Heart left ventricle (tissue), 16 donors: ENCODE results near the gene HTRA3. TPM values are rescaled to one million over a fixed set of nuclear protein-coding genes. Genes with fewer than 3 reads are reported as not detected.

ENCODE experiments used
- ATAC-seq, 4 donors: fragments of 200-7000 bp; cut with Tn5 transposase; one replicate each; pipeline ENCODE4 v1.9.1; 2020 to 2022; ENCODE audit warnings: moderate library complexity in 4 of 4, mild to moderate bottlenecking in 3 of 4, moderate number of reproducible peaks in 1 of 4
- DNase-seq, 5 donors: peaks; one replicate each; pipeline ENCODE4 v3.0.0-alpha.2; 2020
- H3K27ac ChIP-seq, 12 donors: fragments of 200-600 bp; sonication (generic) in 4 of 12; one replicate each; pipeline versions ENCODE4 v1.5.0 to v1.8.0; 2016 to 2022; ENCODE audit warnings: mild to moderate bottlenecking in 2 of 12
- H3K27me3 ChIP-seq, 9 donors: fragments of 200-600 bp; sonication (generic) in 2 of 9; one replicate each; pipeline versions ENCODE4 v1.5.1 to v1.8.0; 2016 to 2022; ENCODE audit warnings: mild to moderate bottlenecking in 3 of 9
- H3K36me3 ChIP-seq, 9 donors: fragments of 200-600 bp; sonication (generic) in 2 of 9; one replicate each; pipeline versions ENCODE4 v1.5.0 to v1.8.0; 2018 to 2022; ENCODE audit warnings: mild to moderate bottlenecking in 2 of 9
- H3K4me1 ChIP-seq, 12 donors: fragments of 200-600 bp; sonication (generic) in 4 of 12; one replicate each; pipeline versions ENCODE4 v1.5.0 to v1.8.0; 2016 to 2022; ENCODE audit warnings: mild to moderate bottlenecking in 3 of 12
- H3K4me3 ChIP-seq, 12 donors: fragments of 200-600 bp; sonication (generic) in 4 of 12; one replicate each; pipeline versions ENCODE4 v1.5.0 to v1.8.0; 2017 to 2022; ENCODE audit warnings: mild to moderate bottlenecking in 9 of 12, moderate library complexity in 4 of 12
- H3K9me3 ChIP-seq, 12 donors: fragments of 200-600 bp; sonication (generic) in 4 of 12; one replicate each; pipeline versions ENCODE4 v1.5.0 to v1.8.0; 2016 to 2022; ENCODE audit warnings: mild to moderate bottlenecking in 1 of 12
- CTCF ChIP-seq, 12 donors: fragments of 200-600 bp; sonication (generic) in 4 of 12; IDR thresholded peaks; one replicate each; pipeline versions ENCODE4 v1.5.0 to v1.8.0; 2018 to 2022; ENCODE audit warnings: antibody characterized with exemption in 12 of 12, mild to moderate bottlenecking in 5 of 12
- POLR2A ChIP-seq, 2 donors: fragments of 450-650 bp; IDR thresholded peaks; one replicate each; pipeline ENCODE4 v1.6.1; 2017; ENCODE audit warnings: antibody characterized with exemption in 2 of 2, mild to moderate bottlenecking in 2 of 2, moderate library complexity in 2 of 2
- WGBS, 4 donors: extraction: QIAGEN DNeasy Blood & Tissue Kit in 2 of 4; methylation state at CpG; one replicate each; pipeline versions ENCODE4 v1.1.5 to v1.1.7; 2013 to 2018; 5-methylcytosine and 5-hydroxymethylcytosine counted together
- intact Hi-C, 10 donors: fragments of 100-400 bp; cut with DNase I; formaldehyde crosslinking; loops; one replicate each; pipeline versions ENCODE4 v1.11.1 to v1.14.2; 2022
- polyA plus RNA-seq, 2 donors: library from polyadenylated mRNA; stranded (reverse); fragments of 200-250 nt; gene quantifications; one replicate each; pipeline ENCODE4 v1.2.3, GENCODE V29; 2013
- total RNA-seq, 9 donors: library from RNA; depleted of rRNA in 2 of 9; stranded (reverse); fragments of >200 nt in 2 of 9; fragmentation: NEBNext Ultra II Directional in 3 of 9; extraction: Animal tissue kit (Norgen Biotek cat#: 25700) in 3 of 9; gene quantifications; one replicate each; pipeline versions ENCODE4 v1.1.0 to v1.2.4, GENCODE V29; 2016 to 2023
- donor health status: ischemic (EF 13 %, LVEDD 7.1; RV severe dilation, severe dysfunction).
- donor health status: healthy with polysubstance abuse.
- donor health status: DM: no; HTN: yes; CAD: no.
- donor health status: DM: no; HTN: no; CAD: no.
- donor health status: ischemic (EF 25% LVEDD 6.9; RV normal size, moderate dysfunction).
- donor health status: ischemic (EF 25% LVEDD 5.7; RV mildly dilated, moderate dysfunction).
- donor health status: healthy.
- donor health status: DM: yes; HTN: yes; CAD: no.
- donor health status: ischemic (EF 35%, LVEDD 5.7; RV mildly dilated, moderate dysfunction).
- donor health status: nonischemic (EF 11% LVEDD 7.7; RV severe dilation, severe dysfunction).
- donor health status: DM: yes; HTN: yes; CAD: no.
- donor health status: PGD.
- donor health status: ischemic (EF 29% LVEDD 5.4; RV normal size, mild dysfunction).
- donor health status: nonischemic (EF 23%, LVEDD 6.1; RV moderate dilation, normal function).

The HTRA3 gene
- total and polyA plus RNA-seq, 11 donors, result 26.8 to 84.6 (median 50.1) TPM

GRCh38 chr4:8316251-8316771 is 46.8 kb downstream of the HTRA3 start:
- H3K9me3 ChIP-seq, result peaks cover 0 to 12% (median 0%) of the 10 kb centered on the region in 12 donors
- ATAC-seq, result no peak
- no peak for DNase-seq
- peak overlapping the region in 8 of 12 donors; percentile 18 to 73 (median 49) for H3K27ac ChIP-seq
- intact Hi-C loops, result loop anchor here in 4 of 10 donors (5.0 kb wide), 3 partner anchors 34 to 81 kb away; no protein-coding TSS in a partner anchor
- H3K27me3 ChIP-seq, result no peaks in the 10 kb centered on the region
- H3K4me1 ChIP-seq, result peaks cover 6 to 47% (median 20%) of the 10 kb centered on the region in 12 donors
- H3K4me3 ChIP-seq, result no peak overlapping the region
- no peak for TF ChIP-seq POLR2A (IDR thresholded peaks at IDR 0.05)
- no peak for TF ChIP-seq CTCF (IDR thresholded peaks at IDR 0.05)
- 82 to 92% (median 86%) methylated on average over 10 of the region's 10 CpGs for WGBS, 4 donors
- H3K36me3 ChIP-seq, result no peaks in the 10 kb centered on the region

GRCh38 chr4:8316911-8317351 is 47.4 kb downstream of the HTRA3 start:
- Histone ChIP-seq H3K27me3 (no peaks in the 10 kb centered on the region), H3K27ac (peak overlapping the region in 5 of 12 donors; percentile 19 to 45 (median 39)), H3K36me3 (no peaks in the 10 kb centered on the region), H3K9me3 (peaks cover 0 to 12% (median 0%) of the 10 kb centered on the region in 12 donors), H3K4me1 (peaks cover 6 to 47% (median 20%) of the 10 kb centered on the region in 12 donors), H3K4me3 (no peak overlapping the region)
- peak in 1 of 5 donors; percentile 7 for DNase-seq
- ATAC-seq, result no peak
- intact Hi-C loops, result loop anchor here in 4 of 10 donors (5.0 kb wide), 3 partner anchors 35 to 80 kb away; no protein-coding TSS in a partner anchor
- TF ChIP-seq POLR2A (IDR thresholded peaks at IDR 0.05), result no peak
- 83 to 92% (median 87%) methylated on average over 14 to 15 of the region's 15 CpGs for WGBS, 4 donors

- Histone ChIP-seq H3K4me3 (no peak overlapping the region), H3K4me1 (peaks cover 6 to 47% (median 20%) of the 10 kb centered on the region in 12 donors), H3K27me3 (no peaks in the 10 kb centered on the region), H3K36me3 (no peaks in the 10 kb centered on the region), H3K27ac (peak overlapping the region in 4 of 12 donors; percentile 24 to 94 (median 40)), H3K9me3 (peaks cover 0 to 9% (median 0%) of the 10 kb centered on the region in 12 donors)
- 79 to 83% (median 83%) methylated on average over 6 of the region's 6 CpGs for WGBS, 4 donors
- TF ChIP-seq CTCF (IDR thresholded peaks at IDR 0.05) (no peak), POLR2A (IDR thresholded peaks at IDR 0.05) (no peak)
- intact Hi-C loops, result loop anchor here in 4 of 10 donors (5.0 kb wide), 3 partner anchors 35 to 80 kb away; no protein-coding TSS in a partner anchor
- ATAC-seq, result no peak
- DNase-seq, result peak in 1 of 5 donors; percentile 1
Measured at GRCh38 chr4:8317474-8317873, 47.9 kb downstream of the HTRA3 start.

- H3K4me3 ChIP-seq, result no peak overlapping the region
- H3K4me1 ChIP-seq, result peaks cover 6 to 47% (median 20%) of the 10 kb centered on the region in 12 donors
- no peak for ATAC-seq
- peak overlapping the region in 11 of 12 donors; percentile 37 to 94 (median 82) for H3K27ac ChIP-seq
- intact Hi-C loops, result loop anchor here in 6 of 10 donors (2.0 to 5.0 kb wide), 5 partner anchors 32 to 84 kb away; no protein-coding TSS in a partner anchor
- 87 to 95% (median 94%) methylated on average over 7 of the region's 7 CpGs for WGBS, 4 donors
- H3K36me3 ChIP-seq, result no peaks in the 10 kb centered on the region
- TF ChIP-seq POLR2A (IDR thresholded peaks at IDR 0.05) (no peak), CTCF (IDR thresholded peaks at IDR 0.05) (no peak)
- H3K9me3 ChIP-seq, result peaks cover 0 to 5% (median 0%) of the 10 kb centered on the region in 12 donors
- H3K27me3 ChIP-seq, result no peaks in the 10 kb centered on the region
- DNase-seq, result peak in 1 of 5 donors; percentile 4
Measured at GRCh38 chr4:8318509-8318908, 49.0 kb downstream of the HTRA3 start.
